ENCODE measurements around the gene CKS1B. TPM values are rescaled to one million over a fixed set of nuclear protein-coding genes. Genes with fewer than 3 reads are reported as not detected.

Gene CKS1B
- polyA plus RNA-seq, 2 of the 4 experiments (the other 2 are of a cell fraction), result 356 to 725 TPM

DNA sequence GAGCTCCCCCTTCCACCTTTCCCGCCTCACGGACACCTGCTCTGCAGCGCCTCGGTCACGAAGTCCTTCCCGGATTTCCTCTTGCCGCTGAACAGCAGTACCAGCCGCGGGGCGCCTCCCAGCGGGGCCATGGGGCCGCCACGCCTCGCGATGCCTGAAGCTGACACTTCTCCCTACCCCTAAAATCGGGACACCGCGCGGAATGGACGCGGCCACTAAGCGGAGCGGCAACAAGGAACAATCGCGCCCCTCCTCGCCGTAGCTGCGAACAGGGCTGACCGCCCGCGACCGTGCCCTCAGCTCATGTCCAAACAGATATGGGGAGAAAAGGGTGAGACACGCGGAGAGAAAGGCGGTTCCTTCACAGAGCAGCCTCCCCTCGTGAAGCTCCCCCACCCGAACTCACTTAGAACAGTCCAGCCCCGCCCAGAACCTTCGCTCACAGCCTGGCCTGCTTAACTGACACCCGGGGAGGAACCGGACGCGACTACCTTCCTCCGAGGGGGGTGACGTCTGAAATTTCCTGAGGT is 37.9 kb upstream of the CKS1B start, which contains the start of gene PMVK:
PMVK (minus strand) TSS at position 165 of the 530 bp plus-strand sequence; CDS start at position 131, 34 bp downstream.
- peaks cover 25% of the 10 kb centered on the region for H3K4me1 ChIP-seq
- peak; percentile 86 to 91 for ATAC-seq
- DNase-seq (ENCODE audit: low read depth in 1 of 2, low spot score in 1 of 2), result peak; percentile 97
- H3K4me2 ChIP-seq, result peak within 1 kb of the TSS; percentile 92
- FAIRE-seq, result no peak
- WGBS (ENCODE audit: missing lambda C conversion rate), result 2% methylated on average over 37 of the region's 45 CpGs
- H3K4me3 ChIP-seq, result peak within 1 kb of the TSS; percentile 61
- CTCF ChIA-PET, result interaction anchor here (0.6 to 4.3 kb wide), 21 partner anchors 9 to 458 kb away, joined by 3 to 20 read pairs (median 4); partner anchors contain the start of genes PBXIP1 and PYGO2
- POLR2A ChIA-PET, result interaction anchor here (0.6 to 1.5 kb wide), 12 partner anchors 9 to 457 kb away, joined by 3 to 7 read pairs (median 3); partner anchors contain the start of genes PBXIP1 and SHC1
- H3K27ac ChIP-seq, result peak within 1 kb of the TSS; percentile 97 to 98
- H3K9me3 ChIP-seq, result no peaks in the 10 kb centered on the region
- TF ChIP-seq, protein P1, sequence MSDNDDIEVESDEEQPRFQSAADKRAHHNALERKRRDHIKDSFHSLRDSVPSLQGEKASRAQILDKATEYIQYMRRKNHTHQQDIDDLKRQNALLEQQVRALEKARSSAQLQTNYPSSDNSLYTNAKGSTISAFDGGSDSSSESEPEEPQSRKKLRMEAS (IDR thresholded peaks at IDR 0.05), result peak; percentile 99
- TF ChIP-seq HOXB5 (CRISPR knock-in tag; IDR thresholded peaks at IDR 0.05), result 0 out of 2 replicates have a peak, but pooled peaks have one; percentile 14
- no peak for TF ChIP-seq CHD4 (IDR thresholded peaks at IDR 0.05; ENCODE audit: borderline replicate concordance)
- TF ChIP-seq, protein P2, sequence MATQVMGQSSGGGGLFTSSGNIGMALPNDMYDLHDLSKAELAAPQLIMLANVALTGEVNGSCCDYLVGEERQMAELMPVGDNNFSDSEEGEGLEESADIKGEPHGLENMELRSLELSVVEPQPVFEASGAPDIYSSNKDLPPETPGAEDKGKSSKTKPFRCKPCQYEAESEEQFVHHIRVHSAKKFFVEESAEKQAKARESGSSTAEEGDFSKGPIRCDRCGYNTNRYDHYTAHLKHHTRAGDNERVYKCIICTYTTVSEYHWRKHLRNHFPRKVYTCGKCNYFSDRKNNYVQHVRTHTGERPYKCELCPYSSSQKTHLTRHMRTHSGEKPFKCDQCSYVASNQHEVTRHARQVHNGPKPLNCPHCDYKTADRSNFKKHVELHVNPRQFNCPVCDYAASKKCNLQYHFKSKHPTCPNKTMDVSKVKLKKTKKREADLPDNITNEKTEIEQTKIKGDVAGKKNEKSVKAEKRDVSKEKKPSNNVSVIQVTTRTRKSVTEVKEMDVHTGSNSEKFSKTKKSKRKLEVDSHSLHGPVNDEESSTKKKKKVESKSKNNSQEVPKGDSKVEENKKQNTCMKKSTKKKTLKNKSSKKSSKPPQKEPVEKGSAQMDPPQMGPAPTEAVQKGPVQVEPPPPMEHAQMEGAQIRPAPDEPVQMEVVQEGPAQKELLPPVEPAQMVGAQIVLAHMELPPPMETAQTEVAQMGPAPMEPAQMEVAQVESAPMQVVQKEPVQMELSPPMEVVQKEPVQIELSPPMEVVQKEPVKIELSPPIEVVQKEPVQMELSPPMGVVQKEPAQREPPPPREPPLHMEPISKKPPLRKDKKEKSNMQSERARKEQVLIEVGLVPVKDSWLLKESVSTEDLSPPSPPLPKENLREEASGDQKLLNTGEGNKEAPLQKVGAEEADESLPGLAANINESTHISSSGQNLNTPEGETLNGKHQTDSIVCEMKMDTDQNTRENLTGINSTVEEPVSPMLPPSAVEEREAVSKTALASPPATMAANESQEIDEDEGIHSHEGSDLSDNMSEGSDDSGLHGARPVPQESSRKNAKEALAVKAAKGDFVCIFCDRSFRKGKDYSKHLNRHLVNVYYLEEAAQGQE (IDR thresholded peaks at IDR 0.05), result peak; percentile 64
- peak; percentile 39; the same call in 1 of the 2 replicates for TF ChIP-seq MYC (IDR thresholded peaks at IDR 0.05; ENCODE audit: borderline replicate concordance, low read length)
- TF ChIP-seq BCL3 (IDR thresholded peaks at IDR 0.05), result no peak
- TF ChIP-seq EHMT2 (IDR thresholded peaks at IDR 0.05; ENCODE audit: low read depth), result no peak
- no peak for TF ChIP-seq SMC3 (IDR thresholded peaks at IDR 0.05)
- peak; percentile 87 for TF ChIP-seq FOSB (CRISPR knock-in tag; IDR thresholded peaks at IDR 0.05)
- TF ChIP-seq EHF (CRISPR knock-in tag; IDR thresholded peaks at IDR 0.05), result 0 out of 2 replicates have a peak, but pooled peaks have one; percentile 80
- TF ChIP-seq RNF2 (IDR thresholded peaks at IDR 0.05; ENCODE audit: borderline replicate concordance, low read depth), result no peak
- TF ChIP-seq, protein P3, sequence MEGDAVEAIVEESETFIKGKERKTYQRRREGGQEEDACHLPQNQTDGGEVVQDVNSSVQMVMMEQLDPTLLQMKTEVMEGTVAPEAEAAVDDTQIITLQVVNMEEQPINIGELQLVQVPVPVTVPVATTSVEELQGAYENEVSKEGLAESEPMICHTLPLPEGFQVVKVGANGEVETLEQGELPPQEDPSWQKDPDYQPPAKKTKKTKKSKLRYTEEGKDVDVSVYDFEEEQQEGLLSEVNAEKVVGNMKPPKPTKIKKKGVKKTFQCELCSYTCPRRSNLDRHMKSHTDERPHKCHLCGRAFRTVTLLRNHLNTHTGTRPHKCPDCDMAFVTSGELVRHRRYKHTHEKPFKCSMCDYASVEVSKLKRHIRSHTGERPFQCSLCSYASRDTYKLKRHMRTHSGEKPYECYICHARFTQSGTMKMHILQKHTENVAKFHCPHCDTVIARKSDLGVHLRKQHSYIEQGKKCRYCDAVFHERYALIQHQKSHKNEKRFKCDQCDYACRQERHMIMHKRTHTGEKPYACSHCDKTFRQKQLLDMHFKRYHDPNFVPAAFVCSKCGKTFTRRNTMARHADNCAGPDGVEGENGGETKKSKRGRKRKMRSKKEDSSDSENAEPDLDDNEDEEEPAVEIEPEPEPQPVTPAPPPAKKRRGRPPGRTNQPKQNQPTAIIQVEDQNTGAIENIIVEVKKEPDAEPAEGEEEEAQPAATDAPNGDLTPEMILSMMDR (IDR thresholded peaks at IDR 0.05), result peak; percentile 39; the same call in 2 of the 3 replicates
- TF ChIP-seq POLR2A (IDR thresholded peaks at IDR 0.05; ENCODE audit: low read length), result peak; percentile 80
- TF ChIP-seq CBX8 (IDR thresholded peaks at IDR 0.05), result no peak
- TF ChIP-seq PHF8 (IDR thresholded peaks at IDR 0.05; ENCODE audit: borderline replicate concordance, low read depth), result peak; percentile 77; the same call in 1 of the 2 replicates
- TF ChIP-seq, protein P4, sequence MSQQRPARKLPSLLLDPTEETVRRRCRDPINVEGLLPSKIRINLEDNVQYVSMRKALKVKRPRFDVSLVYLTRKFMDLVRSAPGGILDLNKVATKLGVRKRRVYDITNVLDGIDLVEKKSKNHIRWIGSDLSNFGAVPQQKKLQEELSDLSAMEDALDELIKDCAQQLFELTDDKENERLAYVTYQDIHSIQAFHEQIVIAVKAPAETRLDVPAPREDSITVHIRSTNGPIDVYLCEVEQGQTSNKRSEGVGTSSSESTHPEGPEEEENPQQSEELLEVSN (IDR thresholded peaks at IDR 0.05; ENCODE audit: borderline replicate concordance, low read depth), result peak; percentile 100
- peak; percentile 69; the same call in 1 of the 2 replicates for TF ChIP-seq TFCP2L1 (CRISPR knock-in tag; IDR thresholded peaks at IDR 0.05)
- peak; percentile 64; the same call in 1 of the 2 replicates for TF ChIP-seq HOXA7 (CRISPR knock-in tag; IDR thresholded peaks at IDR 0.05)
- TF ChIP-seq FOSL2 (IDR thresholded peaks at IDR 0.05), result no peak
- 0 out of 2 replicates have a peak, but pooled peaks have one; percentile 3 for TF ChIP-seq FOSL2 (CRISPR knock-in tag; IDR thresholded peaks at IDR 0.05)
- no peak for TF ChIP-seq RFX5 (IDR thresholded peaks at IDR 0.05)
- TF ChIP-seq JUN (IDR thresholded peaks at IDR 0.05), result peak in 1 of 2 experiments; percentile 59; a peak in 2 of 5 replicates
- TF ChIP-seq HOXB13 (CRISPR knock-in tag; IDR thresholded peaks at IDR 0.05; ENCODE audit: low read depth), result no peak; the same call in 1 of the 2 replicates
- no peak for TF ChIP-seq HEYL (CRISPR knock-in tag; IDR thresholded peaks at IDR 0.05)
- TF ChIP-seq, protein P5, sequence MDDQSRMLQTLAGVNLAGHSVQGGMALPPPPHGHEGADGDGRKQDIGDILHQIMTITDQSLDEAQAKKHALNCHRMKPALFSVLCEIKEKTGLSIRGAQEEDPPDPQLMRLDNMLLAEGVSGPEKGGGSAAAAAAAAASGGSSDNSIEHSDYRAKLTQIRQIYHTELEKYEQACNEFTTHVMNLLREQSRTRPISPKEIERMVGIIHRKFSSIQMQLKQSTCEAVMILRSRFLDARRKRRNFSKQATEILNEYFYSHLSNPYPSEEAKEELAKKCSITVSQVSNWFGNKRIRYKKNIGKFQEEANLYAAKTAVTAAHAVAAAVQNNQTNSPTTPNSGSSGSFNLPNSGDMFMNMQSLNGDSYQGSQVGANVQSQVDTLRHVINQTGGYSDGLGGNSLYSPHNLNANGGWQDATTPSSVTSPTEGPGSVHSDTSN (IDR thresholded peaks at IDR 0.05), result 0 out of 2 replicates have a peak, but pooled peaks have one; percentile 21
- TF ChIP-seq CHD2 (IDR thresholded peaks at IDR 0.05; ENCODE audit: low read length, partially characterized antibody), result peak; percentile 78
- TF ChIP-seq KDM5A (IDR thresholded peaks at IDR 0.05), result no peak
- no peak for TF ChIP-seq NPAS2 (CRISPR knock-in tag; IDR thresholded peaks at IDR 0.05; ENCODE audit: borderline replicate concordance)
- TF ChIP-seq SREBF2 (IDR thresholded peaks at IDR 0.05), result no peak
- no peak for TF ChIP-seq EP300 (IDR thresholded peaks at IDR 0.05)
- no peak for TF ChIP-seq MAFK (IDR thresholded peaks at IDR 0.05; ENCODE audit: partially characterized antibody)
- peak in 1 of 2 experiments; percentile 32; a peak in 3 of 5 replicates for TF ChIP-seq RAD21 (conservative IDR thresholded peaks at IDR 0.05 in 1 of 2, IDR thresholded peaks at IDR 0.05 in 1 of 2)
